Gastroesophageal sphincter (tissue), 3 donors: Measurements from ENCODE around the gene ENG.

Experiments
- CTCF ChIP-seq, 4 experiments: fragments of 200-600 bp in 2 of 4; fragments of 450-650 bp in 2 of 4; sonication (generic) in 1 of 4; IDR thresholded peaks; one replicate each; pipeline ENCODE4 v1.5.1; 2017 to 2019; ENCODE audit warnings: antibody characterized with exemption in 4 of 4, mild to moderate bottlenecking in 2 of 4, moderate library complexity in 2 of 4
- EP300 ChIP-seq: sonication (generic); formaldehyde crosslinking; IDR thresholded peaks from one replicate; pipeline ENCODE4 v1.6.1; 2017; ENCODE audit warnings: antibody characterized with exemption, mild to moderate bottlenecking

- TF ChIP-seq CTCF (IDR thresholded peaks at IDR 0.05) (no peak), EP300 (no peak)
These were observed 35.9 kb downstream of the ENG start for GRCh38 chr9:127818574-127818973.
